Skeletal muscle cell (primary cell): ENCODE results near the gene GMPS.
"Not testable (repeated sequence)": the region's sequence is repeated elsewhere in the genome, so short reads cannot be mapped to it uniquely, and the experiment has no call there.

Source experiments
- DNase-seq: peaks from one replicate; pipeline ENCODE4 v3.0.0-alpha.2; 2010; ENCODE audit warnings: low read depth
- H3K4me3 ChIP-seq: 2 replicates; pipeline ENCODE4 v1.5.1; 2011; ENCODE audit warnings: low read depth, mild to moderate bottlenecking, control low read depth, low read length, moderate library complexity

The GMPS gene

GRCh38 chr3:155917781-155918180 lies 47.3 kb downstream of the GMPS start:
- DNase-seq, result no peak
- H3K4me3 ChIP-seq, result no peak overlapping the region

DNA sequence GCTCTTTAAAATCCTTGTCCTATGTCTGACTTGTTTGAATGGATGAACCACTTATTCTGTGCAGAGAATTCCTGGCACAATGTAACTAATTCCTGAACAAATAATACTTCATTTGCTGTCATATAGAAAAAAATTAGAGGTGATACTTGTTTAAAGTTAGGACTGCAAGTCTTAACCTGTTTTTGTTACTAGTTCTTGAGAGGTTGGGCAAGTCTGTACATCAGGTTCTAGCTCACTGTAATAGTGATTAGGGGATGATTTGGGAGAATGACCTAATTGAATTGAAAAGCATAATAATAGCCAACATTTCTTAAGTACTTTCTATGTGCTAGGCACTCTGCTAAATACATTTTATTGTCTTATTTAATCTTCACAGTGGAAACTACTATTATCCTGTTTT lies 49.3 kb downstream of the GMPS start:
- no peak overlapping the region for H3K4me3 ChIP-seq
- no peak for DNase-seq

GRCh38 chr3:155921486-155921885 lies 51.0 kb downstream of the GMPS start:
- DNase-seq, result no peak
- no peak overlapping the region for H3K4me3 ChIP-seq

- H3K4me3 ChIP-seq, result no peak overlapping the region
- no peak for DNase-seq
Observed at GRCh38 chr3:155934230-155934629, 63.8 kb downstream of the GMPS start.

DNA sequence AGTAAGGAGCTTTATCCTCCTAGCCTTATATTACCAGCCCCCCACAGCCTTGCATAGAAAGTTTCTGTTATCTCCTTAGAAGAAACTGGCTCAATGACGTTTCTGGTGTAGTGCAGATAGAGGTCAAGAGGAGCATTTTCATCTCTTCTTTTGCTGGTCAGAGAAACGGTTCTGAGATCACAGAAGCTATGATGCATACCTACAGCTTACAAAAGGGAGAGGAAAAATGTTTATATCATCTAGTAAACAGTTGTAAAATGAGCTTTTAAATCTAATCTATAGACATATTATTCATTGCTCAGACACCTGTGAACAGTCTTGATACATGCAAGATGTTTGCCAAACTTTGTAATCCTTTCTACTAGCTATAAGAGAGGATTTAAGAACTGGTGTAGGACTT lies 68.0 kb downstream of the GMPS start:
- H3K4me3 ChIP-seq, result no peak overlapping the region
- no peak for DNase-seq

DNA sequence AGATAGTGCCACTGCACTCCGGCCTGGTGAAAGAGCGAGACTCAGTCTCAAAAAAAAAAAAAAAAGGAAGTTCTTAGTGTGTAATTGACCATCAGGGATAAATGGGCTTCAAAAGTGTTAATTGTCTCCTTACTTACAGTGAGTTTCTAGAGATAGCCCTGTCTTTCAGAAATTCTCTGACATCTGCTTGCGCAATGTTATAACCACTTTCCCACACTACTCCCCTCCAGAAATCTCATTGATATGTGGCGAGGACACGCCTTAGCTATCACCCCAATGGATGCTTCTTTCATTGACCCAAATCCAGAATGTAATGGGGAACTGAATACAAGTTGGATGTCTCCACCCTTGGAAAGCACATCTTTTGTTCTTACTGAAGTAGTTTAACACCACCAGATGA lies 70.9 kb downstream of the GMPS start:
- H3K4me3 ChIP-seq, result no peak overlapping the region
- DNase-seq, result no peak

DNA sequence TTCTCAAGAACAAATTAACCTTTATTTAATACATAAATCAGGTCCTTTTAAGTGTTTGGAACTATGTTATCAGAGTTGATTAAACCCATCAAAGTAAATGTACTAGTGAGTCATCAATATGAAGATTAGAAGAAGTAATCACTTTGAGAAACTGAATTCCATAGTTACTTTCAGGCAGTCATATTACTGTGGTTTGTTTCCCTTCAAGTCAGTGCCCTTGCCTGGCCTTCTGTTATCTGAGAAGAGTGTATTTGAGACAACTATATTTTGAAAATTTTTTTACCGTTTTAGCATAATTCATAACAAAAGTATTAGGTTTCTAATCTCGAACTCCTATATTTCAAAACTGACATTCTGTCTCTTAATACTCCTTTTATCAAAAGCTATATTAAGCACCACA lies 73.6 kb downstream of the GMPS start:
- DNase-seq, result no peak
- no peak overlapping the region for H3K4me3 ChIP-seq

- no peak overlapping the region for H3K4me3 ChIP-seq
- peak; percentile 49 for DNase-seq
Observed at GRCh38 chr3:155946178-155946577, 75.7 kb downstream of the GMPS start.

DNA sequence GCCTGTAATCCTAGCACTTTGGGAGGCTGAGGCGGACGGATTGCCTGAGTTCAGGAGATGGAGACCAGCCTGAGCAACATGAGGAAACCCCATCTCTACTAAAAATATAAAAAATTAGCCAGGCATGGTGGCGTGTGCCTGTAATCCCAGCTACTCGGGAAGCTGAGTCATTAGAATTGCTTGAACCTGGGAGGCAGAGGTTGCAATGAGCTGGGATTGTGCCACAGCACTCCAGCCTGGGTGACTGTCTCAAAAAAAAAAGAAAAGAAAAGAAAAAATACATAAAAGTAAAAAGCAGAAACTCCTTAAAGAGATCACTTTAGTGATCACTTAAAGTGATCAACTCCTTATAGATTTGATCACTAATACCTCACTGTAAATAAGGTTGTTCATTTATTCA lies 78.0 kb downstream of the GMPS start:
- no peak for DNase-seq
- H3K4me3 ChIP-seq, result no peak overlapping the region

GRCh38 chr3:155949453-155950217 lies 79.2 kb downstream of the GMPS start:
- no peak for DNase-seq
- no peak overlapping the region for H3K4me3 ChIP-seq

DNA sequence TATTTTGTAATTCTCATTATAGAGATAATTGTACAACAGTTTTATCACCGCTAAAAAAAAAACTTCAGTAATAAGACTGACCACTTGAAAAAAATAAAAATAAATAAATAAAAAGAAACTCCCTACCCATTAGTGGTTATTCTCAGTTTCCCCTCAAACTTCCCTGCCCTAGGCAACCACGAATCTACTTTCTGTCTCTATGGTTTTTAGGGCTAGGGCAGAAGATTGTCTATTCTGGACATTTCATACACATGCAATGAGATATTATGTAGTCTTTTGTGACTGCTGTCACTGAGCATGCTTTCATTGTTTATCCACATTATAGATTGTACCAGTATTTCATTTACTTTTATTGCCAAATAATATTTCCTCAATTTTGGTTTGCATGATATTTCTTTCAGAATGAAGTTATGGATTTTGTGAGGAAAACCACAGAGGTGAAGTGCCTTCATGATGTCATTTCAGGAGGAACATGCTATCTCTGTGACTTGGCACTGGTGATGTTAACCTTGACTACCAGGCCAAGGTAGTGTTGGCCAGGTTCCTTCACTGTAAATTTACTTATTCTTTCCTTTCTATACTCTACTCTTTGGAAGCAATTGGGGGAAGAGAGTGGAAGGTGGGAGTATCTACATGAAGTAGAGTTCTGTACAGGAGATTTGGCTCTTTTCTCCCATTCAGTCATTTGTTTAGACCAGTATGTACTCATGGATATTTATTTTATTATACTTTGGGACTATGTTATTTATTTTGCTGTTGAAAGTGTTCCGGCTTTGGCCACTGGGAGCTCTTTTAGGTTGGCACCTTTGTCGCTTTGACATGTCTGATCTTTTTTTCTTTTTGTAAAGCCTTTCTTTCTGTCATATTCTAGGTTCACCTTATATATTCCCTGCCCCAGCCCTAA lies 86.3 kb downstream of the GMPS start:
- H3K4me3 ChIP-seq, result no peak overlapping the region
- DNase-seq, result no peak

GRCh38 chr3:155957412-155957880 lies 87.0 kb downstream of the GMPS start:
- H3K4me3 ChIP-seq, result no peak overlapping the region
- DNase-seq, result no peak

DNA sequence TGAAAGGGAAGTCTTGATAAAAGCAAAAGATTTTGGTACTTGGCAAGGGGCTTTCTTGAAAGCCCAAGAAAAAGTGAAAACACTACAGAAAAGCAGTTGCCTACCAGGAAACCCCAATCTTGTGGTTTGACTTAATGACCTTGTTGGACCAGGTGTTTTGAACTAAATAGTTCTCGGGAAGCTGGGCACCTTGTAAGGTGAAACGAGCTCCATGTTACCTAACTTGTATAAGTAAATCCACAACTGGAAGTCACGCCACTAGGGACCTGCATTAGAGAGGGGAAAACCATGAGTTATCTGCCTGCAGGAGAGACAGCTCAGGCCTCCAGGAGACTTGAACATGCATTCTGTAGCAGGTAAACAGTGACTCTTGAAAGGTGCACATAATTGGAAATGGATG lies 88.2 kb downstream of the GMPS start:
- no peak for DNase-seq
- no peak overlapping the region for H3K4me3 ChIP-seq

- peak; percentile 74 for DNase-seq
- no peak overlapping the region for H3K4me3 ChIP-seq
Observed at GRCh38 chr3:155960060-155960459, 89.6 kb downstream of the GMPS start.

DNA sequence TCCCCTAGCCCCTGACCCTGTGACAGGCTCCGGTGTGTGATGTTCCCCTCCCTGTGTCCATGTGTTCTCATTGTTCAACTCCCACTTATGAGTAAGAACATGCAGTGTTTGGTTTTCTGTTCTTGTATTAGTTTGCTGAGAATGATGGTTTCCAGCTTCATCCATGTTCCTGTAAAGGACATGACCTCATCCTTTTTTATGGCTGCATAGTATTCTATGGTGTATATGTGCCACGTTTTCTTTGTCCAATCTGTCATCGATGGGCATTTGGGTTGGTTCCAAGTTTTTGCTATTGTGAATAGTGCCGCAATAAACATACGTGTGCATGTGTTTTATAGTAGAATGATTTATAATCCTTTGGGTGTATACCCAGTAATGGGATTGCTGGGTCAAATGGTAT lies 90.6 kb downstream of the GMPS start:
- DNase-seq, H3K4me3 ChIP-seq: not testable (repeated sequence)

DNA sequence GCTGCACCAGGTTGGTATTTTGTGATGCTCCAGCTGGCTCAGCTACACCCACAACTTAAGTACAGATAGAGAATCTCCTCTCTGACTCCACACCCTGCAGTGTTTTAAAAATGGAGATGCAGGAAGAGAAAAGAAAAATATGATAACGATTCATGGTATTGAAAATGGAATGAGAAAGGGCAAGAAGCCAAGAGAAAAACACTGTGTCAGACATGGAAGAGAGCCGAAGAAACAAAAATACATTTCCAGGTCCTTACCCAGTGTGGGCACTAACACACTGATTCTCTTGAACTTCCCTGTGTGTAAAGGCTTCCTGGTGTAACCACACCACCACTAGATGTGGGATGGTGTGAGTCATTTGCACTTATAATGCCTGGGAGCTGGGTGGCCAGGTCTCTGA lies 93.1 kb downstream of the GMPS start:
- no peak for DNase-seq
- no peak overlapping the region for H3K4me3 ChIP-seq

- DNase-seq, result no peak
- H3K4me3 ChIP-seq, result no peak overlapping the region
Observed at GRCh38 chr3:155970398-155970797, 99.9 kb downstream of the GMPS start.

- no peak overlapping the region for H3K4me3 ChIP-seq
- DNase-seq, result no peak
Observed at GRCh38 chr3:155972885-155973584, 102.6 kb downstream of the GMPS start.

- H3K4me3 ChIP-seq, result no peak overlapping the region
- DNase-seq, result no peak
Observed at GRCh38 chr3:155978324-155978723, 107.9 kb downstream of the GMPS start.

- H3K4me3 ChIP-seq, result no peak overlapping the region
- no peak for DNase-seq
Observed at GRCh38 chr3:155979746-155980145, 109.3 kb downstream of the GMPS start.
